HepG2 (cell line): ENCODE data around the gene SLC29A2. TPM values are rescaled to one million over a fixed set of nuclear protein-coding genes. Genes with fewer than 3 reads are reported as not detected.
A peak's percentile ranks its signal among the peaks of the same experiment; 100 is the strongest.

Experiments used
- NR1H2 ChIP-seq: sonication (generic); formaldehyde crosslinking; IDR thresholded peaks from 2 replicates; pipeline ENCODE4 v1.8.1; 2022; ENCODE audit warnings: low read depth, missing genetic modification reagents, borderline replicate concordance
- RBM39 ChIP-seq: fragments of 200-400 bp; formaldehyde crosslinking; IDR thresholded peaks from one replicate; pipeline ENCODE4 v1.6.1; 2018; ENCODE audit warnings: antibody characterized with exemption, mild to moderate bottlenecking, low read depth, low read length; ENCODE audit not compliant: poor library complexity, severe bottlenecking
- SP2 ChIP-seq: sonication (generic); formaldehyde crosslinking; IDR thresholded peaks from 2 replicates; pipeline ENCODE4 v1.5.1; 2020; ENCODE audit warnings: mild to moderate bottlenecking, missing genetic modification reagents
- TGIF2 ChIP-seq: IDR thresholded peaks from 2 replicates; pipeline ENCODE4 v1.6.1; 2016; ENCODE audit warnings: control low read depth, missing compliant biosample characterization
- TMF1 ChIP-seq: sonication (generic); formaldehyde crosslinking; IDR thresholded peaks from 2 replicates; pipeline ENCODE4 v1.8.1; 2022; ENCODE audit warnings: low read depth, missing genetic modification reagents
- ZBTB7B ChIP-seq: sonication (generic); formaldehyde crosslinking; IDR thresholded peaks from 2 replicates; pipeline ENCODE4 v1.4.0; 2020; ENCODE audit warnings: missing genetic modification reagents
- ZNF101 ChIP-seq: sonication (generic); formaldehyde crosslinking; IDR thresholded peaks from 2 replicates; pipeline ENCODE4 v1.4.0; 2020; ENCODE audit warnings: mild to moderate bottlenecking, low read depth, missing genetic modification reagents, borderline replicate concordance
- ZNF563 ChIP-seq: sonication (generic); formaldehyde crosslinking; IDR thresholded peaks from 2 replicates; pipeline ENCODE4 v1.8.0; 2022; ENCODE audit warnings: mild to moderate bottlenecking, moderate library complexity, missing genetic modification reagents
- ZNF687 ChIP-seq: sonication (generic); formaldehyde crosslinking; IDR thresholded peaks from 2 replicates; pipeline ENCODE4 v1.5.1; 2020; ENCODE audit warnings: mild to moderate bottlenecking, missing genetic modification reagents, moderate library complexity
- ZNF782 ChIP-seq: sonication (generic); formaldehyde crosslinking; IDR thresholded peaks from 2 replicates; pipeline ENCODE4 v1.4.0; 2020; ENCODE audit warnings: missing genetic modification reagents, mild to moderate bottlenecking, borderline replicate concordance
- ZSCAN22 ChIP-seq: sonication (generic); formaldehyde crosslinking; IDR thresholded peaks from 2 replicates; pipeline ENCODE4 v1.4.0; 2020; ENCODE audit warnings: mild to moderate bottlenecking, missing genetic modification reagents
- ZSCAN30 ChIP-seq: sonication (generic); formaldehyde crosslinking; IDR thresholded peaks from 2 replicates; pipeline ENCODE4 v1.5.0; 2020; ENCODE audit warnings: mild to moderate bottlenecking, missing genetic modification reagents
- polyA plus RNA-seq, 8 experiments: library from polyadenylated mRNA; depleted of rRNA in 3 of 8; stranded (reverse) in 7 of 8; unstranded in 1 of 8; fragments of >200 nt; fragmentation: Illumina TruSeq in 4 of 8; extraction: Trizol in 4 of 8; gene quantifications; 2 replicates each; pipeline versions ENCODE4 v1.2.1 to v1.2.3, GENCODE V29; 2011 to 2016; ENCODE audit warnings: low read depth in 4 of 8, missing spikeins in 1 of 8, mixed read lengths in 1 of 8; ENCODE audit not compliant: insufficient read depth in 1 of 8
- total RNA-seq, 5 experiments: library from RNA; depleted of rRNA; stranded (reverse); fragments of >200 nt; fragmentation: Illumina TruSeq; extraction: Trizol; gene quantifications; 2 replicates each; pipeline ENCODE4 v1.2.3, GENCODE V29; 2016; ENCODE audit warnings: low read depth in 1 of 5
- TF ChIP-seq, protein P1 (sequence below): sonication (generic); formaldehyde crosslinking; IDR thresholded peaks from 2 replicates; pipeline ENCODE4 v1.5.1; 2020; ENCODE audit warnings: missing genetic modification reagents, mild to moderate bottlenecking, borderline replicate concordance
- TF ChIP-seq, protein P2 (sequence below): sonication (generic); formaldehyde crosslinking; conservative IDR thresholded peaks from 2 replicates; pipeline ENCODE4 v1.4.0; 2020; ENCODE audit warnings: missing genetic modification reagents
- TF ChIP-seq, protein P3 (sequence below): IDR thresholded peaks from 2 replicates; pipeline ENCODE4 v1.6.1; 2016; ENCODE audit warnings: control low read depth
- TF ChIP-seq, protein P4 (sequence below): sonication (generic); formaldehyde crosslinking; IDR thresholded peaks from 2 replicates; pipeline ENCODE4 v1.5.1; 2020; ENCODE audit warnings: mild to moderate bottlenecking, moderate library complexity, missing genetic modification reagents

Gene SLC29A2
- total and polyA plus RNA-seq, 2 of the 13 experiments (the other 11 are each of a cell fraction or from before 2014, with no cell fraction given) = 0.63 to 0.66 TPM

GRCh38 chr11:66371627-66372415, at the start of gene SLC29A2 (continued):
- TF ChIP-seq, protein P1, sequence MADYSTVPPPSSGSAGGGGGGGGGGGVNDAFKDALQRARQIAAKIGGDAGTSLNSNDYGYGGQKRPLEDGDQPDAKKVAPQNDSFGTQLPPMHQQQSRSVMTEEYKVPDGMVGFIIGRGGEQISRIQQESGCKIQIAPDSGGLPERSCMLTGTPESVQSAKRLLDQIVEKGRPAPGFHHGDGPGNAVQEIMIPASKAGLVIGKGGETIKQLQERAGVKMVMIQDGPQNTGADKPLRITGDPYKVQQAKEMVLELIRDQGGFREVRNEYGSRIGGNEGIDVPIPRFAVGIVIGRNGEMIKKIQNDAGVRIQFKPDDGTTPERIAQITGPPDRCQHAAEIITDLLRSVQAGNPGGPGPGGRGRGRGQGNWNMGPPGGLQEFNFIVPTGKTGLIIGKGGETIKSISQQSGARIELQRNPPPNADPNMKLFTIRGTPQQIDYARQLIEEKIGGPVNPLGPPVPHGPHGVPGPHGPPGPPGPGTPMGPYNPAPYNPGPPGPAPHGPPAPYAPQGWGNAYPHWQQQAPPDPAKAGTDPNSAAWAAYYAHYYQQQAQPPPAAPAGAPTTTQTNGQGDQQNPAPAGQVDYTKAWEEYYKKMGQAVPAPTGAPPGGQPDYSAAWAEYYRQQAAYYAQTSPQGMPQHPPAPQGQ = no peak
- TF ChIP-seq ZNF687 (CRISPR knock-in tag) = peak; percentile 49; the same call in 1 of the 2 replicates
- TF ChIP-seq ZNF563 (CRISPR knock-in tag) = peak; percentile 54; the same call in 1 of the 2 replicates
- TF ChIP-seq NR1H2 (CRISPR knock-in tag) = no peak
- TF ChIP-seq SP2 (CRISPR knock-in tag) = no peak
- TF ChIP-seq ZSCAN30 (CRISPR knock-in tag) = no peak
- no peak for TF ChIP-seq TMF1
- peak; percentile 38 for TF ChIP-seq RBM39
- TF ChIP-seq ZNF101 (CRISPR knock-in tag) = no peak
- no peak for TF ChIP-seq TGIF2 (CRISPR knock-in tag)
- TF ChIP-seq, protein P2, sequence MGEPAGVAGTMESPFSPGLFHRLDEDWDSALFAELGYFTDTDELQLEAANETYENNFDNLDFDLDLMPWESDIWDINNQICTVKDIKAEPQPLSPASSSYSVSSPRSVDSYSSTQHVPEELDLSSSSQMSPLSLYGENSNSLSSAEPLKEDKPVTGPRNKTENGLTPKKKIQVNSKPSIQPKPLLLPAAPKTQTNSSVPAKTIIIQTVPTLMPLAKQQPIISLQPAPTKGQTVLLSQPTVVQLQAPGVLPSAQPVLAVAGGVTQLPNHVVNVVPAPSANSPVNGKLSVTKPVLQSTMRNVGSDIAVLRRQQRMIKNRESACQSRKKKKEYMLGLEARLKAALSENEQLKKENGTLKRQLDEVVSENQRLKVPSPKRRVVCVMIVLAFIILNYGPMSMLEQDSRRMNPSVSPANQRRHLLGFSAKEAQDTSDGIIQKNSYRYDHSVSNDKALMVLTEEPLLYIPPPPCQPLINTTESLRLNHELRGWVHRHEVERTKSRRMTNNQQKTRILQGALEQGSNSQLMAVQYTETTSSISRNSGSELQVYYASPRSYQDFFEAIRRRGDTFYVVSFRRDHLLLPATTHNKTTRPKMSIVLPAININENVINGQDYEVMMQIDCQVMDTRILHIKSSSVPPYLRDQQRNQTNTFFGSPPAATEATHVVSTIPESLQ (CRISPR knock-in tag) = no peak
- TF ChIP-seq, protein P3, sequence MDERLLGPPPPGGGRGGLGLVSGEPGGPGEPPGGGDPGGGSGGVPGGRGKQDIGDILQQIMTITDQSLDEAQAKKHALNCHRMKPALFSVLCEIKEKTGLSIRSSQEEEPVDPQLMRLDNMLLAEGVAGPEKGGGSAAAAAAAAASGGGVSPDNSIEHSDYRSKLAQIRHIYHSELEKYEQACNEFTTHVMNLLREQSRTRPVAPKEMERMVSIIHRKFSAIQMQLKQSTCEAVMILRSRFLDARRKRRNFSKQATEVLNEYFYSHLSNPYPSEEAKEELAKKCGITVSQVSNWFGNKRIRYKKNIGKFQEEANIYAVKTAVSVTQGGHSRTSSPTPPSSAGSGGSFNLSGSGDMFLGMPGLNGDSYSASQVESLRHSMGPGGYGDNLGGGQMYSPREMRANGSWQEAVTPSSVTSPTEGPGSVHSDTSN (CRISPR knock-in tag) = no peak
- TF ChIP-seq ZNF782 (CRISPR knock-in tag) = no peak
- TF ChIP-seq ZBTB7B = peak; percentile 72
- TF ChIP-seq, protein P4, sequence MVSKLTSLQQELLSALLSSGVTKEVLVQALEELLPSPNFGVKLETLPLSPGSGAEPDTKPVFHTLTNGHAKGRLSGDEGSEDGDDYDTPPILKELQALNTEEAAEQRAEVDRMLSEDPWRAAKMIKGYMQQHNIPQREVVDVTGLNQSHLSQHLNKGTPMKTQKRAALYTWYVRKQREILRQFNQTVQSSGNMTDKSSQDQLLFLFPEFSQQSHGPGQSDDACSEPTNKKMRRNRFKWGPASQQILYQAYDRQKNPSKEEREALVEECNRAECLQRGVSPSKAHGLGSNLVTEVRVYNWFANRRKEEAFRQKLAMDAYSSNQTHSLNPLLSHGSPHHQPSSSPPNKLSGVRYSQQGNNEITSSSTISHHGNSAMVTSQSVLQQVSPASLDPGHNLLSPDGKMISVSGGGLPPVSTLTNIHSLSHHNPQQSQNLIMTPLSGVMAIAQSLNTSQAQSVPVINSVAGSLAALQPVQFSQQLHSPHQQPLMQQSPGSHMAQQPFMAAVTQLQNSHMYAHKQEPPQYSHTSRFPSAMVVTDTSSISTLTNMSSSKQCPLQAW (CRISPR knock-in tag) = no peak
- TF ChIP-seq ZSCAN22 = no peak
